Tibial artery (tissue), 4 donors: ENCODE results near the gene HBA1.

Source experiments
- DNase-seq, 2 donors: peaks; one replicate each; pipeline ENCODE4 v3.0.0-alpha.2; 2019
- H3K27ac ChIP-seq, 2 donors: fragments of 200-600 bp; sonication (generic) in 1 of 2; 1 replicate in 1 of 2; 2 replicates in 1 of 2; pipeline ENCODE4 v1.5.1; 2018 to 2019; ENCODE audit warnings: mild to moderate bottlenecking in 1 of 2
- H3K27me3 ChIP-seq, 2 donors: fragments of 200-600 bp; sonication (generic) in 1 of 2; one replicate each; pipeline versions ENCODE4 v1.5.1 to v1.6.0; 2016 to 2019
- H3K36me3 ChIP-seq, 3 donors: fragments of 200-600 bp; sonication (generic) in 2 of 3; one replicate each; pipeline ENCODE4 v1.5.1; 2016 to 2019; ENCODE audit warnings: mild to moderate bottlenecking in 2 of 3
- H3K4me1 ChIP-seq, 4 donors: fragments of 200-600 bp; sonication (generic) in 2 of 4; 1 replicate in 3 of 4; 2 replicates in 1 of 4; pipeline ENCODE4 v1.5.1; 2016 to 2019
- H3K4me3 ChIP-seq, 2 donors: fragments of 200-600 bp; sonication (generic) in 1 of 2; 1 replicate in 1 of 2; 2 replicates in 1 of 2; pipeline ENCODE4 v1.5.1; 2018 to 2019; ENCODE audit warnings: mild to moderate bottlenecking in 2 of 2
- H3K9me3 ChIP-seq, 3 donors: fragments of 200-600 bp; sonication (generic) in 1 of 3; one replicate each; pipeline ENCODE4 v1.5.1; 2016 to 2019
- intact Hi-C: fragments of 100-400 bp; cut with DNase I; formaldehyde crosslinking; loops from one replicate; pipeline ENCODE4 v1.15.0; 2023; ENCODE audit warnings: low total_unique reads
- TF ChIP-seq, protein P1 (sequence below), 2 experiments: fragments of 200-600 bp in 1 of 2; fragments of 450-650 bp in 1 of 2; IDR thresholded peaks; one replicate each; pipeline ENCODE4 v1.5.1; 2017 to 2019; ENCODE audit warnings: antibody characterized with exemption in 2 of 2, mild to moderate bottlenecking in 1 of 2, moderate library complexity in 1 of 2

HBA1 gene

DNA sequence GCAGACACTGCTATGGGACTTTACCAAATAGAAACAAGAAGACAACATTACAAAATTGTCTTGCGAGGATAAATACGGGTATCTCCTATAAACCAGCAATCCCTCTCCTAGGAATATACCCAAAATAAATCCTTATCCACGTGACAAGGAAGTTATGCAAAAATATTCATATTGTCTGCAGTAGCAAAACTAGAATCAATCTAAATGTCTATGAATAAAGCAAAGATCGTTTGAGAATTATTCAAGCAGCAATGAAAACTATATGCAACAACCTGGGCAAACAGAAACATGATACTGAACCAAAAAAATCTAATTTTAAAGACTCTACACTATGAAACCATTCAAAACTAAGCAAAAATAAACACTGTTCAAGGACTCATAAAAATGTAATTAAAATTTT is 43.5 kb downstream of the HBA1 start:
- DNase-seq: no peak
- Histone ChIP-seq H3K27ac (no peak overlapping the region), H3K36me3 (peaks cover 71 to 99% (median 76%) of the 10 kb centered on the region in 3 donors), H3K4me1 (no peaks in the 10 kb centered on the region), H3K4me3 (no peak overlapping the region), H3K27me3 (no peaks in the 10 kb centered on the region), H3K9me3 (no peaks in the 10 kb centered on the region)
- intact Hi-C loops: no loop called here
- TF ChIP-seq, protein P1, sequence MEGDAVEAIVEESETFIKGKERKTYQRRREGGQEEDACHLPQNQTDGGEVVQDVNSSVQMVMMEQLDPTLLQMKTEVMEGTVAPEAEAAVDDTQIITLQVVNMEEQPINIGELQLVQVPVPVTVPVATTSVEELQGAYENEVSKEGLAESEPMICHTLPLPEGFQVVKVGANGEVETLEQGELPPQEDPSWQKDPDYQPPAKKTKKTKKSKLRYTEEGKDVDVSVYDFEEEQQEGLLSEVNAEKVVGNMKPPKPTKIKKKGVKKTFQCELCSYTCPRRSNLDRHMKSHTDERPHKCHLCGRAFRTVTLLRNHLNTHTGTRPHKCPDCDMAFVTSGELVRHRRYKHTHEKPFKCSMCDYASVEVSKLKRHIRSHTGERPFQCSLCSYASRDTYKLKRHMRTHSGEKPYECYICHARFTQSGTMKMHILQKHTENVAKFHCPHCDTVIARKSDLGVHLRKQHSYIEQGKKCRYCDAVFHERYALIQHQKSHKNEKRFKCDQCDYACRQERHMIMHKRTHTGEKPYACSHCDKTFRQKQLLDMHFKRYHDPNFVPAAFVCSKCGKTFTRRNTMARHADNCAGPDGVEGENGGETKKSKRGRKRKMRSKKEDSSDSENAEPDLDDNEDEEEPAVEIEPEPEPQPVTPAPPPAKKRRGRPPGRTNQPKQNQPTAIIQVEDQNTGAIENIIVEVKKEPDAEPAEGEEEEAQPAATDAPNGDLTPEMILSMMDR (IDR thresholded peaks at IDR 0.05): no peak
